HG02981 (cell line): Measurements from ENCODE around the gene DUSP1.

Experiments used
- ATAC-seq: cut with Tn5 transposase; IDR thresholded peaks from one replicate; pipeline ENCODE4 v1.9.1; 2021; ENCODE audit warnings: mild to moderate bottlenecking, moderate library complexity; ENCODE audit not compliant: unreplicated experiment

Gene DUSP1

GRCh38 chr5:172782169-172783039 is 11.4 kb upstream of the DUSP1 start:
- no peak for ATAC-seq

GRCh38 chr5:172779691-172780341 is 8.8 kb upstream of the DUSP1 start:
- no peak for ATAC-seq

GRCh38 chr5:172777881-172778814 is 7.2 kb upstream of the DUSP1 start:
- ATAC-seq: peak; percentile 25

GRCh38 chr5:172776235-172776594 is 5.2 kb upstream of the DUSP1 start:
- ATAC-seq: no peak

GRCh38 chr5:172775326-172776234 is 4.6 kb upstream of the DUSP1 start:
- ATAC-seq: no peak

GRCh38 chr5:172774561-172775315 is 3.7 kb upstream of the DUSP1 start:
- ATAC-seq: no peak

- no peak for ATAC-seq
Measured at GRCh38 chr5:172773481-172774469, 2.8 kb upstream of the DUSP1 start.

GRCh38 chr5:172772112-172772906 is 1.3 kb upstream of the DUSP1 start:
- peak; percentile 30 for ATAC-seq

GRCh38 chr5:172771439-172772111 is 580 bp upstream of the DUSP1 start:
- no peak for ATAC-seq

- no peak for ATAC-seq
Measured at GRCh38 chr5:172770374-172770674, 671 bp downstream of the DUSP1 start.

GRCh38 chr5:172769616-172770373 is 1.2 kb downstream of the DUSP1 start:
- no peak for ATAC-seq

GRCh38 chr5:172769342-172769615 is 1.7 kb downstream of the DUSP1 start:
- no peak for ATAC-seq

- no peak for ATAC-seq
Measured at GRCh38 chr5:172768573-172769341, 2.2 kb downstream of the DUSP1 start.

GRCh38 chr5:172768098-172768572 is 2.9 kb downstream of the DUSP1 start:
- no peak for ATAC-seq

- no peak for ATAC-seq
Measured at GRCh38 chr5:172766287-172767108, 4.5 kb downstream of the DUSP1 start.
